Muscle of arm (tissue), 12 donors: ENCODE results near the gene THAP7. TPM values are rescaled to one million over a fixed set of nuclear protein-coding genes. Genes with fewer than 3 reads are reported as not detected.
"Not testable (repeated sequence)": the region's sequence is repeated elsewhere in the genome, so short reads cannot be mapped to it uniquely, and the experiment has no call there.

ENCODE experiments used
- DNase-seq: peaks from one replicate; pipeline ENCODE4 v3.0.0-alpha.2; 2013
- polyA plus RNA-seq, 12 donors: library from polyadenylated mRNA; unstranded; fragments of 120-200 nt; gene quantifications; one replicate each; pipeline ENCODE4 v1.2.1, GENCODE V29; 2013; ENCODE audit not compliant: insufficient read length in 12 of 12

The THAP7 gene
- polyA plus RNA-seq, 12 donors = 11.2 to 20.3 (median 14.9) TPM; not detected in 1

GRCh38 chr22:21015466-21016006 lies 13.6 kb upstream of the THAP7 start:
- no peak for DNase-seq

- DNase-seq = peak; percentile 51
Measured at GRCh38 chr22:21014726-21015465, 13.0 kb upstream of the THAP7 start, which contains the start of gene P2RX6. Gene P2RX6, plus strand, starts transcription at chr22:21015165. Its CDS starts 10 bp downstream, at chr22:21015175.

GRCh38 chr22:21014202-21014725 lies 12.3 kb upstream of the THAP7 start:
- peak; percentile 88 for DNase-seq

GRCh38 chr22:21013657-21014201 lies 11.8 kb upstream of the THAP7 start:
- no peak for DNase-seq

GRCh38 chr22:21012446-21013407 lies 10.8 kb upstream of the THAP7 start:
- DNase-seq = no peak

GRCh38 chr22:21010426-21011113 lies 8.7 kb upstream of the THAP7 start:
- DNase-seq = no peak

GRCh38 chr22:21009638-21010425 lies 7.9 kb upstream of the THAP7 start:
- no peak for DNase-seq

- not testable (repeated sequence) for DNase-seq
Measured at GRCh38 chr22:21009208-21009607, 7.3 kb upstream of the THAP7 start.

- no peak for DNase-seq
Measured at GRCh38 chr22:21003782-21004181, 1.9 kb upstream of the THAP7 start.

- DNase-seq = no peak
Measured at GRCh38 chr22:21000987-21001600, 824 bp downstream of the THAP7 start.

- no peak for DNase-seq
Measured at GRCh38 chr22:21000207-21000986, 1.5 kb downstream of the THAP7 start.

- no peak for DNase-seq
Measured at GRCh38 chr22:20999350-21000206, 2.3 kb downstream of the THAP7 start.

GRCh38 chr22:20998411-20999336 lies 3.2 kb downstream of the THAP7 start:
- DNase-seq = no peak

- no peak for DNase-seq
Measured at GRCh38 chr22:20997536-20998257, 4.2 kb downstream of the THAP7 start.

GRCh38 chr22:20996598-20997535 lies 5.1 kb downstream of the THAP7 start:
- DNase-seq = no peak
